DMS 273 (cell line): ENCODE measurements around the gene IP6K2.
"Not testable (repeated sequence)": the region's sequence is repeated elsewhere in the genome, so short reads cannot be mapped to it uniquely, and the experiment has no call there.

Experiments used
- DNase-seq: peaks from one replicate; lab custom pipeline; 2025; ENCODE audit not compliant: unreplicated experiment; lab: John Stamatoyannopoulos, UW

The IP6K2 gene, protein sequence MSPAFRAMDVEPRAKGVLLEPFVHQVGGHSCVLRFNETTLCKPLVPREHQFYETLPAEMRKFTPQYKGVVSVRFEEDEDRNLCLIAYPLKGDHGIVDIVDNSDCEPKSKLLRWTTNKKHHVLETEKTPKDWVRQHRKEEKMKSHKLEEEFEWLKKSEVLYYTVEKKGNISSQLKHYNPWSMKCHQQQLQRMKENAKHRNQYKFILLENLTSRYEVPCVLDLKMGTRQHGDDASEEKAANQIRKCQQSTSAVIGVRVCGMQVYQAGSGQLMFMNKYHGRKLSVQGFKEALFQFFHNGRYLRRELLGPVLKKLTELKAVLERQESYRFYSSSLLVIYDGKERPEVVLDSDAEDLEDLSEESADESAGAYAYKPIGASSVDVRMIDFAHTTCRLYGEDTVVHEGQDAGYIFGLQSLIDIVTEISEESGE

DNA sequence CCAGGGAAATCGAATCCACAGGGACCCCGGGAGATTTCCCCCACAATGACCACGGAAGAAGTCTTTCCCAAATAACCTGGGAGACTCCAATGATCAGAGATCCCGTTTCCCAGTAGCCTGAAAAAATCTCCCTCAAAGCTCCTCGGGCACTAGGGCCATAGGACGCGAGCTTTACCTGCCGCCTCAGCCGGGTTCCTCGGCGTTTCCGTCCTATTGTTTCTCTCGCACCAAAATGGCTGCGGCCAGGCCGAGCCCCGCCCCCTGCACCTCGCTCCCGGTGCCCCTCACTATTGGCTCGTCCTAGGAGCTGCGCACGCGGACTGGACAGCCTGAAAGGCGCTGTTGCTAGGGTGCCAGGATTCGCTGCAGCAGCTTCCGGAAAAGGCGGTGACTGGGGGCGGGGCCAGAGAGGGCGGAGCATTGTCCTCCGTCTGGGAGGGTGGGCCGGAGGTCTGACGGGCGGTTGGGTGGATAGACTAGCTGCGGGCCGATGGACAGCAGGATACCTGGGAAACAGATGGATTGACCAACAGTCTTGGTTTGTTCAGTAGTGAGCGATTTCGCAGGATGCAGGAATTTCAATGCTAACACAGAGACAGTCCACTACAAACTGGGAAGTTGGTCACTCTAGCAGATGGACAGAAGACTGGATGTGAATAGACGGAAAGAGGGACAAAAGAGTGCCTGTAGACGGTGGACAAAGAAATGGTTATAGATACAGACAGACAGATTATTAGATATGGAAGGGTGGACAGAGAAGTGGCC, at the start of gene IP6K2:
IP6K2 (minus strand) TSS at position 240 of the 765 bp plus-strand sequence. CDS start 21,930 bp downstream, outside the sequence.
- DNase-seq: peak; percentile 98

DNA sequence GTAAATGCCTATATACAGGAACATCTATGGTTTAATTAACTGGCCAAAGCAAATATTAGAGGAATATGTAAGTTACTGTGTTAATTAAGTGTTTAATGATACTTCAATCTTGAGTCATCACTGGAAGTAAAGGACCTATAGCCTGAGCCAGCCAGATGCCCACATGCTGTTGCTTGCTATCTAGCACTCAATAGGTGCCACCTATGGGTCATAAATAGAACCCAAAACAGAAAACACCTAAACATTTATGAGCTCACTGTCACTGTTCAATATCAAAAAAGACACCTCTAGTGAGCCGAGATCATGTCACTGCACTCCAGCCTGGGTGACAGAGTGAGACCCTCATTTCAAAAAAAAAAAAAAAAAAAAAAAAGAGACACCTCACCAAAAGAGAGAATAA, 48.4 kb upstream of the IP6K2 start:
- DNase-seq: peak; percentile 8

DNA sequence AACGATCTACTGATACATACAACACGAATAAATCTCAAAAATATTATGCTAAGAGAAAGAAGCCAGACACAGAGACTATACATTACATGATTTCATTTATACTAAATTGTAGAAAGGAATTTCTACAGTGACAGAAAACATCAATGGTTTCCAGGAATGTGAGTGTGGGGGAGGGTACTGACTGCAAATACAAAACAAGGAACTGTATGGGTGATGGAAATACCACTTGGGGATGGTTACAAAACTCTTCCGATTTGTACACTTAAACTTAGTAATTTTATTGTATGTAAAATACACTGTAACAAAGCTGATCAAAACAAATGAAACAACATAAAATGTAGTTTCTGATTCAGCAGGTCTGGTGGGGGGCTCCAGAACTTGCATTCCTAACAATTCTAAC, 45.8 kb upstream of the IP6K2 start:
- no peak for DNase-seq

DNA sequence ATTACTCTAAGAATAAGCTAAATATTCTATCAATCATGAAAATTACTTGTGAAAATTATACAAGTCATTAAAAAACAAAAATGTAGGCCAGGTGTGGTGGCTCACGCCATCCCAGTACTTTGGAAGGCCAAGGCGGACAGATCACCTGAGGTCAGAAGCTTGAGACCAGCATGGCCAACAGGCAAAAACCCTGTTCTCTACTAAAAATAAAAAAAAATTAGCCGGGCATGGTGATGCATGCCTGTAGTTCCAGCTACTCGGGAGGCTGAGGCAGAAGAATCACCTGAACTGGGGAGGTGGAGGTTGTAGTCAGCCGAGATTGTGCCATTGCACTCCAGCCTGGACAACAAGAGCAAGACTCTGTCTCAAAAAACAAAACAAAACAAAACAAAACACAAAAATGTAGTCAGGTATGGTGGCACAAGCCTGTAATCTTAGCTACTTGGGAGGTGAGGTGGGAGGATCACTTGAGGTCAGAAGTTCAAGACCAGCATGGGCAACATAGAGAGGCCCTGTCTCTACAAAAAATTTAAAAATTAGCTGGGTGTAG, 43.0 kb upstream of the IP6K2 start:
- not testable (repeated sequence) for DNase-seq

DNA sequence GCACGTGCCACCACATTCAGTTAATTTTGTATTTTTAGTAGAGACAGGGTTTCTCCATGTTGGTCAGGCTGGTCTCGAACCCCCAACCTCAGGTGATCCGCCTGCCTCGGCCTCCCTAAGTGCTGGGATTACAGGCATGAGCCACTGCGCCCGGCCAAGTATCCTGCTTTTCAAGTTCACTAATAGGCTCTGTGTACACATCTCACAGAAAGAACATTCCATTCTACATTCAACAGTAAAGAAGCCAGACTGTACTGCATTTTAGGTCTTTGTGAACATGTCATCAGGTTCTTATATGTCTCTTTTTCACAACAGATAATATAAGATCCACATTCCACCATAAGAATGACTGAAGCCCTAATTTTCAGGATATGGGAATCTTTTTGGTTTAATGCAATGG, 42.5 kb upstream of the IP6K2 start:
- not testable (repeated sequence) for DNase-seq

DNA sequence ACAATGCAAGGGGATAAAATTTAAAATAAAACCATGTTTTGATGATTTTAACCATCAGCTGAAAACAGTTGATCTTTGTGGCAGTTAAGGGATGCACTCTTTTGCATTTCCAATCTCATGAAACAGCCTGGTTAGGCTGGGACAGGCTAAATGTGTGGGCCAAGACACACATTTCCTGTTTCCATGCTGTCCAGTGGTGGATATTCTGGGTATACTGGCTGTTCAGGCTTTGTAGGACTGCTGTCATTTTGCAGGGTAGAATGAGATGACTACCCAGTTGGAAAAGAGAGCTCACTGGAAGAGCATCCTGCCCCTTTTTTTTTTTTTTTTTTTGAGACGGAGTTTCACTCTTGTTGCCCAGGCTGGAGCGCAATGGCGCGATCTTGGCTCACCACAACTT, 42.0 kb upstream of the IP6K2 start:
- DNase-seq: no peak

DNA sequence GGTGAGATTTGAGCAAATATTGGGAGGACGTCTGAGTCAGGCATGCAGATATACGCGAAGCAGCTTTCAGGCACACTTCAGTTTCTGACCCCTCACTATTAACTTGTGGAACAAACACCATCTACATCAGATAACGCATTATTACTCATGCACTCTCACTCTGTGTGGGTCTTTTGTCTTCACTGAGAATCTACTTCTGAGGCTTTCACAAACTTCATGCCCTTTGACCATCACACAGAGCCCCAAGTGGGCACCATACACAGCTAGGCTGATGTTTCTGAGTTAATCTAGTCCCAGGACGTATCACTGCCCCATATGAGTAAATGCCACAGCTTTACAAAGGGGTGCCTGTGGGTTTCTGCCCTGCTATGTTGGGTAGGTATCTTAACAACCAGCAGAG, 39.6 kb upstream of the IP6K2 start:
- DNase-seq: no peak

DNA sequence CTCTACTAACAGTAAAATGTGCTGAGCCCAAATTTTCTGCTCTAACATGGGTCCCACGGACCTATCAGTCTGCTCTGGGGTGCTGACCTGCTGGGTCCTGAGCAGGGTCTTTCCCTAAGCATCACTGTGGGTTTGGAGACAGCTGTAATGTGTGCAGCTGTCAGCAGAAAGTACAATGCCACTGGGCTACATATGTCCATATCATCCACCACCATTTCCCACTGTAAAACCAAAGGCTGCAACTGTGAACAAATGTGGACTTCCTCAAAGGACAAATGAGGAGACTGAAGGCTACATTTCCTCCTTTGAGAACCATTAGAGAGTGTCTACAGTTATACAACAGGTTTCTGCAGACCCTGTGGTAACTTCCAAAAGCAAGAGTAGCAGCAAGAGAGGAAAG, 33.8 kb upstream of the IP6K2 start:
- DNase-seq: no peak

DNA sequence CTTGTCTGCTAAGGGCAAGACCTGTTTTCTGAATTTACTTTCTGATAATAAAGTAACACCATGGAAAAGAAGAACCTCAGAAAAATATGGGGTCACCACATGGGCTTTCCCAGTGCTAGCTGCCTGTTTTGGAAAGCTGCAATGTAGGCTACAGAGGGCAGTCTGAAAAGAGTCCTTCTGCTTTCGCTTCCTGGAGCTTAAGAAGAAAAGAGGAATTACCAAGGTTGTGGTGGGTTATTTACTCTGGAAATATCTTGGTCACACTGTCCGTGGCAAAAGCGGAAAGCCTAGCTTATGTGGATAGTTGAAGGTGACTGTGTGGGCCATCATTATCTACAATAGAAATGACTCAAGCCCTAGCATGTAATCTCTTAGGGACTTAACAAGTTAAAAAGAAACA, 31.7 kb upstream of the IP6K2 start:
- DNase-seq: no peak

DNA sequence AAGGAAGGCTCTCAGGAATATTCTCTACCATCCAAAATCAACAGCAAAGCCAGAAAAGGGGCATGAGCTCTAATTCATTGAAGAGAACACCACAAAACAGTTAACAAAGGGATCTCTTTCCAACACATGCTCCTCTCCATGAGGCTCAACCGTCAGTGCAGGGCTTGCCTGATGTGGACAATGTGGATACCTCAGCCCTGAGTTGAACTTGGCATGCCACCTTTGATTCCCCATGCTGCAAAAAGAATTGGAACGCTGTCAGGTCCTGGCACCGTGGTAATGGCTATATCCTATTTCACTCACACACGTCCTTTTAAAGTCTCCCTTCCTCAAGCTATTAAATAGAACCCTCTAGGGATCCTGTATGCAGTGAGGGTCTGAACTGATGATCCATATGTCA, 30.7 kb upstream of the IP6K2 start:
- DNase-seq: peak; percentile 40

DNA sequence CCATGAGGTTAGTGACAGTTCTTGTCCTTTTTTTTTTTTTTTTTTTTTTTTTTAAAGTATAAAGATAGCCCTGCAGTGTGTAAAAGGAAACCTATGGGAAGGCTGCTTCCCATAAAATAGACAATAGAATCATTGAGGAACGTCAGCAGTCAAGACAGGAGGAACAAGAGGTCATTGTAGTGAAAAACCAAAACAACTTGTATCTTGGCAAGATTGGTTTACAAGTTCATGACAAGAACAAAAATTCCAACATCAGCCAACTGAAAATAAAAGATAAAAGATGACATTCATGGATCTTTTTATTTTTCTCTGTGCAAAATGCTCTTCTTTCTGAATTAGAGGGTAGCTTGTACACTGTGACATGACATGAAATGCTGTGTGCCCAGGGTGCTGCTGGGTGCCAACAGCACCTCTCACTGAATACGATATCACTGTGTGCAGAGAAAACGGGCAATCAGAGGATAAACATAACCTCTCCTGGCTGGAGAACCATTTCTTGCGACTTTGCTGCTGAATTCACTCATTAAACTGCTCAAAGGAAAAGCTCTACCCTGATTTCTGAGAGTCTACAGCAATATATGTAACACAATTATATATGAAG, 30.1 kb upstream of the IP6K2 start:
- no peak for DNase-seq

DNA sequence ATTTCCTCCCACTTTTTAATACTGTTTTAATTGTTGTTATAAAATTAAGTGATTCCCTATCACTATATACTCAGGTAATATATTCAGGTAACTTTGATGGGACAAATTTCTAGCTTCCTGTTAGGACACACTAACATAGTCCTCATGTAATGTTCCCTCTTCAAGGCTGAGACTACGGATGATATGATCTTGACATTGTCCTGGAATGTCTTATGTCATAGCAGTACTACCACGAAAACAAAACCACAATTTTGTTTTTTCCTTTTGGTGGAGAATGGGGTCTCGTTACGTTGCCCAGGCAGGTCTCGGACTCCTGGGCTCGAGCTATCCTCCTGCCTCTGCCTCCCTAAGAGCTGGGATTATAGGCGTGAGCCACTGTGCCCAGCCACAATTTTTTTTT, 26.8 kb upstream of the IP6K2 start:
- DNase-seq: no peak

DNA sequence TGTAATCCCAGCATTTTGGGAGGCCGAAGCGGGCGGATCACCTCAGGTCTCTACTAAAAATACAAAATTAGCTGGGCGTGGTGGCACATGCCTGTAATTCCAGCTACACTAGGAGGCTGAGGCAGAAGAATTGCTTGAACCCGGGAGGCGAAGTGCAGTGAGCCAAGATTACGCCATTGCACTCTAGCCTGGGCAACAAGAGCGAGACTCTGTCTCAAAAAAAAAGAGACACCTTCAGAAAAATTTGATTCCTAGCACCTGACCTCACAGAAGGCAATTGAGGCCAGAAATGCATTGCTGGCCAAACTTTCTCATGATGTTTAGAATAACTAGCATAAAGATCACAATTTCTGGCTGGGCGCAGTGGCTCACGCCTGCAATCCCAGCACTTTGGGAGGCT, 24.2 kb upstream of the IP6K2 start:
- not testable (repeated sequence) for DNase-seq

DNA sequence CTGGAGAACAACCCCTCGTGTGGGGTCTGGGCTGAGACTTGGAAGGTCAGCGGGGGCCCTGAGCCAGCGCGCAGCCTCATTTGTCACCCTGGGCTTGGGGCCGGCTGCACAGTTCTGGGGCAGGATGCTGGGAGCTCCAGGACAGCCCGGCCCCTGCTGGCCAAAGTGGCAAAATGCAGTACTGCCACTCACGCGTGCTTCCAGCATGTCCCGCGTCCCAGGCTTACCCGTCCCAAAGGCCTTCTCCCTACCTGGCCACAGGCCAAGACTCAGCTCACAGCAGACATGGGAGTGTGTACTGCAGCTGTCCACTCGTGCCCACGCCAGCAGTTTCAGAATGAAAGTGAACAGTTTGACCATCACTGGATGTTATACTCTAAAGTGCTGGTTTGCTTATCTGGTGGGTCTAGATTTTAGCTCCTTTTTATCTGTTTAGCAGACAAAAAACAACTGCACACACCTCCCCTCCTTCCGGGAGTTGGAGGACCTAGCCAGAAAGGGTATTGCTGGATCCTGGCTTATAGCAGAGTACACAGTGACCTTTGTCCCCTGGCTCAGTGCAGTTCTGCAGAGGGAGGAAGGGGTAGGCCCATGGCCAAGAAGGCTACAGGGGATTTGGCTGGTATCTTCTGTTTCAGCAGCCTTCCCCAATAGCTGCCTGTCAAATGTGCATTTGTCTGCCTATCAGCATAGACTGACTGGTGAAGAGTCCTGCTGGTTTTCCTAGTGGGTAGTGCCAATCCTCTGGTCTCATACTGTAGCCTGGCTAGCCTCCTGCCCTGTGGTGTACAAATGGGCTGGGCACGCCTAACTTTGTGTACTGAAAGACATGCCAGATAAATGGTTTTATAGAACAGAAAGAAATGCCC, 23.2 kb upstream of the IP6K2 start:
- DNase-seq: peak; percentile 81

DNA sequence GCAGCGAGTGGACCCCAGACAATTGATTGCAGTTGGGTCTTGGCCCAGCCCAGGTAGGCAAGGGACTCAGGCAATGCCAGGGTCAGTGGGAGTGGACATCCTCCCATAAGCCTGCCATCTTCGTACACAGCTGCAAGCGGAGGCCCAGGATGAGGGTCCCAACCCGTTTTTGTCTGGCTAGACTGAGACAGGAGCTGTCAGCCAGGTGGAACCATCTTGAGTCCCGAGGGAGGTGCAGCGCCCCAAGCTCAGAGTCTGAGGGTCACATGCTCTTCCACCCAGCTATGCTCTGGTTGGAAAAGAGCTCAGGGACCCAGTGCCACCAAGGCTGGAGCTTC, 22.6 kb upstream of the IP6K2 start:
- DNase-seq: no peak

DNA sequence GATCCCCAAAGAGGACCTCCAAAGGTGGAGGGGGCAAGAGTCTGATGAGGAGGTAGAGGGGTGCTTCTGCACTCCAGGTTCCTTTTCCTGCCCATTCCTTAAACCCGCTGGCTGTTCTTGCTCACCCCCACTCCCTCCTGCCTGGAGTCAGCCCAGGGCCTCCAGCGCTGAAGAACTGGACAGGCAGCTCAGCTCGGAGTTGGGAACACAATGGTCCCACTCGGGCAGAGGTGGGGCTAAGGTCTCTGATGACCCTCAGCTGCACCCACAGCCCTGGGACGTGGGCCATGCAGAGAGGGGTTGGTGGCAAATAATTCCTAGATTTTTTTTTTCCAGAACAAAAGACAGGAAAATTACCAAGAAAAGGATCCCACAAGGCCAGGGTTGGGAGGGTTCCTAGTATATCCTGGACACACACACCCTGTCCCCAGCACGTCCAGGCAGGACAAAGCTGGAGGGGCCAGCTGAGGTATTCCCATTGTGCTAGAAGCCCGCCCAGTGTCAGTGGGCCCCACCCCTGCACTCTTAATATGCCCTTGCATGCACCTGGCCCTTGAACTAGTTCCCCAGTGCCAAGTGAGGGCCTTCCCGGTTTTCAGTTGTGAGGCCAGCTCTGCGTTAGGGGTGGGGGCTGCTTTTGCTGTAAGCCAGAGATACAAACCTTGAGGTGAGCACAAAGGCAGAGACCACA, 22.1 kb upstream of the IP6K2 start:
- no peak for DNase-seq

DNA sequence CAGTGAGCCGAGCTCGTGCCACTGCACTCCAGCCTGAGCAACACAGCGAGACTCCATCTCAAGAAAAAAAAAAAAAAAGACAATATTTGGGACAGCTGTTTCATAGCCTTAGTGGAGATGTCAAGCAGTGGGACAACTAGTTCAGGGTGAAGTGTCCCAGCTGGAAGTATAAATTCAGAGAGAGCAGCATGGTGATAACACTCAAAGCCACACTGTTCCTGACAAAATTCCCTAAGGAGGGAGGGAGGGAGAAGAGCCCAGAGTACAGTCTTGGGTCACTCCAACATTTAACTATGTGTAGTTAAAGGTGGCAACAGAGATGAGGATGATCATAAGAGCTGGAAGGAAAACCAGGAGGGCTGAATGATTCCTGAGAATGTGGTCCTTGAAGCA, 21.1 kb upstream of the IP6K2 start:
- DNase-seq: no peak

DNA sequence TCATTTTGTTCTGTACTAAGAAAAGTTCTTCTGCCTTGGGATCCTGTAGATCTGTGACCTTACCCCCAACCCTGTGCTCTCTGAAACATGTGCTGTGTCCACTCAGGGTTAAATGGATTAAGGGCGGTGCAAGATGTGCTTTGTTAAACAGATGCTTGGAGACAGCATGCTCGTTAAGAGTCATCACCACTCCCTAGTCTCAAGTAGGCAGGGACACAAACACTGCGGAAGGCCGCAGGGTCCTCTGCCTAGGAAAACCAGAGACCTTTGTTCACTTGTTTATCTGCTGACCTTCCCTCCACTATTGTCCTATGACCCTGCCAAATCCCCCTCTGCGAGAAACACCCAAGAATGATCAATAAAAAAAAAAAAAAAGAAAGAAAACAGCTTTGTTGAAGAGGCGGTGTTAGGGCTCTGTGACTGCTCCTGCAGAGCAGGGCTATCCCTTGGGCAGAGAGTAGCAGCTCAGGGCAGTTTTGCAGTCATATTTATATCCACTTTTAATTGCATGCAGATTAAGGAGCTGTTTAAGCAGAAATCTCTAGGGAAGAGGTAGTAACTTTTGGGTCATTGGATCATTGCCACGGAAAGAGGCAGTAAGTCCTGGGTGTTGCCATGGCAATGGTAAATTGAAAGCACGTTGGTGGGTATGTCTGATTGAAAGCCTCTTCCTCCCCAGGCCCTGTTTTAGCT, 18.2 kb upstream of the IP6K2 start:
- DNase-seq: not testable (repeated sequence)

DNA sequence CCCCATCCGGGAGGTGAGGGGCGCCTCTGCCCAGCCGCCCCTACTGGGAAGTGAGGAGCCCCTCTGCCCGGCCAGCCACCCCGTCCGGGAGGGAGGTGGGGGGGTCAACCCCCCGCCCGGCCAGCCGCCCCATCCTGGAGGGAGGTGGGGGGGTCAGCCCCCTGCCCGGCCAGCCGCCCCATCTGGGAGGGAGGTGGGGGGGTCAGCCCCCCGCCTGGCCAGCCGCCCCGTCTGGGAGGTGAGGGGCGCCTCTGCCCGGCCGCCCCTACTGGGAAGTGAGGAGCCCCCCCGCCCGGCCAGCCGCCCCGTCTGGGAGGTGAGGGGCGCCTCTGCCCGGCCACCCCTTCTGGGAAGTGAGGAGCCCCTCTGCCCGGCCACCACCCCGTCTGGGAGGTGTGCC, 17.5 kb upstream of the IP6K2 start:
- DNase-seq: not testable (repeated sequence)
